ENCODE results near the gene KCNS1.

- TF ChIP-seq CTCF (IDR thresholded peaks at IDR 0.05), result no peak
- TF ChIP-seq POLR2A (IDR thresholded peaks at IDR 0.05), result no peak
- TF ChIP-seq POLR2AphosphoS5 (IDR thresholded peaks at IDR 0.05), result no peak
Measured at GRCh38 chr20:45059022-45059728, 41.8 kb downstream of the KCNS1 start.

Measured in sigmoid colon (tissue), 4 donors.